ENCODE data around the gene CDSN.

GRCh38 chr6:31145386-31145785 lies 25.1 kb upstream of the CDSN start:
- TF ChIP-seq CTCF (IDR thresholded peaks at IDR 0.05) = no peak
- no peak for TF ChIP-seq POLR2AphosphoS5 (IDR thresholded peaks at IDR 0.05)
- TF ChIP-seq POLR2A (IDR thresholded peaks at IDR 0.05; ENCODE audit: low read depth) = no peak

Measured in esophagus muscularis mucosa (tissue), 3 donors.